ENCODE data around the gene ARHGEF17.

DNA sequence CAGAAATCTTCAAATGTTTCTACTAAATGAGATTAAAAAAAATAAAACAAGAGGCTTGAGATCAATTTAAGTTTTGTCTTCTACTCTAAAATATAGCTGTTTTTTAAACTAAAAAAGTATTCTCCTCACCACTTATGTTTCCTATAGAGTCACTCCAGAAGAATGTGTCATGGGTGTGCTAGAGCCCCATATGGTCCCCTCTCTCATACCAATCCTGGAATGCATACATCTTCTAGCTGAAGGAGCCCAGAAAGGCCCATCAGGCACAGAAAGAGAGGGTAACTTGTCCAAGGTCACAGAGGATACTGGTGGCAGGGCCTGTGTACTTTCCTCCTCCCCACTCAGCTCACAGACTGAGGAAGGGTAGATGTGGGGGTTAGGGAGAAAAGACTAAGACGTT is 102.6 kb downstream of the ARHGEF17 start:
- TF ChIP-seq CTCF (IDR thresholded peaks at IDR 0.05): no peak
- TF ChIP-seq POLR2A (IDR thresholded peaks at IDR 0.05): no peak

Measured in right lobe of liver (tissue), 4 donors.